OCI-LY3 (cell line): ENCODE measurements around the gene ESRRB.

Source experiments
- EZH2phosphoT487 ChIP-seq: fragments of 200-600 bp; shearing (Covaris generic); IDR thresholded peaks from 2 replicates; pipeline ENCODE4 v1.6.1; 2018; ENCODE audit warnings: antibody characterized with exemption, mixed run types, low read depth
- TF ChIP-seq, protein P1 (sequence below): fragments of 200-600, 300-600 bp; sonication (generic); IDR thresholded peaks from 2 replicates; pipeline ENCODE4 v1.5.1; 2014; ENCODE audit warnings: antibody characterized with exemption, low read length, low read depth

DNA sequence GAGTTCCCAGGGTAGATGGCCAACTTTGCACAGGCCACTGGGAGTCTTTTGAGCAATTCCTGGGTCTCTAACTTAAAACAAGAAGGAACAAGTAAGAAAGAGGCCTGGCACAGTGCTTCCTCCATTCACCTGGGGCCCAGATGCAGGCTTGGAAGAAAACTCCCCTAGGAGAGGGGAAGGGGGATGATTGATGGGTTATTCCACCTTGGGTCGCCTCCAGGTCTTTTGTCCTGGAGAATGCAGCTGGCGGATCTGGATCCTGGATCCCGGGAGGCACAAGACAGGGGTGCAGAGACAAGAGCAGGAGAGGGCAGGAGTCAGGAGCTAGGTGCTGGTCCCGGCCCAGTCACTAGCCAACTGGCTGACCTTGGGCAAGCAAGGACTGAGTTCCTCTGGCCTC lies 74.5 kb downstream of the ESRRB start:
- TF ChIP-seq, protein P1, sequence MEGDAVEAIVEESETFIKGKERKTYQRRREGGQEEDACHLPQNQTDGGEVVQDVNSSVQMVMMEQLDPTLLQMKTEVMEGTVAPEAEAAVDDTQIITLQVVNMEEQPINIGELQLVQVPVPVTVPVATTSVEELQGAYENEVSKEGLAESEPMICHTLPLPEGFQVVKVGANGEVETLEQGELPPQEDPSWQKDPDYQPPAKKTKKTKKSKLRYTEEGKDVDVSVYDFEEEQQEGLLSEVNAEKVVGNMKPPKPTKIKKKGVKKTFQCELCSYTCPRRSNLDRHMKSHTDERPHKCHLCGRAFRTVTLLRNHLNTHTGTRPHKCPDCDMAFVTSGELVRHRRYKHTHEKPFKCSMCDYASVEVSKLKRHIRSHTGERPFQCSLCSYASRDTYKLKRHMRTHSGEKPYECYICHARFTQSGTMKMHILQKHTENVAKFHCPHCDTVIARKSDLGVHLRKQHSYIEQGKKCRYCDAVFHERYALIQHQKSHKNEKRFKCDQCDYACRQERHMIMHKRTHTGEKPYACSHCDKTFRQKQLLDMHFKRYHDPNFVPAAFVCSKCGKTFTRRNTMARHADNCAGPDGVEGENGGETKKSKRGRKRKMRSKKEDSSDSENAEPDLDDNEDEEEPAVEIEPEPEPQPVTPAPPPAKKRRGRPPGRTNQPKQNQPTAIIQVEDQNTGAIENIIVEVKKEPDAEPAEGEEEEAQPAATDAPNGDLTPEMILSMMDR = no peak
- no peak for TF ChIP-seq EZH2phosphoT487
